Nephron (organoid): ENCODE data around the gene LRCH1.

Experiments used
- H3K27ac Mint-ChIP-seq, 3 experiments: 2 replicates each; pipeline ENCODE4 v1.8.0; 2020; ENCODE audit warnings: mixed read lengths in 3 of 3, mild to moderate bottlenecking in 2 of 3, moderate library complexity in 1 of 3
- H3K27me3 Mint-ChIP-seq: 2 replicates; pipeline ENCODE4 v1.8.0; 2021; ENCODE audit warnings: low read depth, mild to moderate bottlenecking, moderate library complexity, mixed read lengths
- H3K36me3 Mint-ChIP-seq: 2 replicates; pipeline ENCODE4 v1.8.0; 2020; ENCODE audit warnings: low read depth, mixed read lengths
- H3K4me1 Mint-ChIP-seq: 2 replicates; pipeline ENCODE4 v1.8.0; 2020; ENCODE audit warnings: mixed read lengths
- H3K4me3 Mint-ChIP-seq, 3 experiments: 2 replicates each; pipeline ENCODE4 v1.8.0; 2020; ENCODE audit warnings: mild to moderate bottlenecking in 3 of 3, mixed read lengths in 3 of 3, moderate library complexity in 2 of 3
- H3K9me3 Mint-ChIP-seq: 2 replicates; pipeline ENCODE4 v1.8.0; 2020; ENCODE audit warnings: mixed read lengths
- CTCF ChIP-seq, 3 experiments: fragments of 200-600 bp; sonication (generic); IDR thresholded peaks; one replicate each; pipeline ENCODE4 v1.5.0; 2021; ENCODE audit warnings: antibody characterized with exemption in 3 of 3; ENCODE audit not compliant: unreplicated experiment in 3 of 3

Gene LRCH1

GRCh38 chr13:46607768-46608564 lies 55.0 kb downstream of the LRCH1 start:
- Mint-ChIP-seq H3K4me3 (peak overlapping the region in 1 of 3 experiments; percentile 3), H3K27me3 (no peaks in the 10 kb centered on the region), H3K27ac (peak overlapping the region; percentile 62 to 88 (median 82)), H3K36me3 (no peaks in the 10 kb centered on the region), H3K9me3 (no peaks in the 10 kb centered on the region), H3K4me1 (peaks cover 60% of the 10 kb centered on the region)
- TF ChIP-seq CTCF (IDR thresholded peaks at IDR 0.05; ENCODE audit: unreplicated experiment in 3 of 3) = no peak

GRCh38 chr13:46609052-46609451 lies 56.1 kb downstream of the LRCH1 start:
- H3K27ac Mint-ChIP-seq = peak overlapping the region; percentile 66 to 73 (median 72)

GRCh38 chr13:46609726-46610125 lies 56.8 kb downstream of the LRCH1 start:
- no peak for TF ChIP-seq CTCF (IDR thresholded peaks at IDR 0.05; ENCODE audit: unreplicated experiment in 3 of 3)
- Mint-ChIP-seq H3K27me3 (no peaks in the 10 kb centered on the region), H3K27ac (peak overlapping the region; percentile 65 to 73 (median 70)), H3K4me1 (peaks cover 57% of the 10 kb centered on the region), H3K9me3 (no peaks in the 10 kb centered on the region), H3K36me3 (no peaks in the 10 kb centered on the region), H3K4me3 (no peak overlapping the region)

More at GRCh38 chr13:46609052-46609451, 56.1 kb downstream of the LRCH1 start:
- Mint-ChIP-seq H3K27me3 (no peaks in the 10 kb centered on the region), H3K4me1 (peaks cover 57% of the 10 kb centered on the region), H3K4me3 (no peak overlapping the region), H3K9me3 (no peaks in the 10 kb centered on the region), H3K36me3 (no peaks in the 10 kb centered on the region)
- TF ChIP-seq CTCF (IDR thresholded peaks at IDR 0.05; ENCODE audit: unreplicated experiment in 3 of 3) = no peak

- H3K4me1 Mint-ChIP-seq = peaks cover 59% of the 10 kb centered on the region
- TF ChIP-seq CTCF (IDR thresholded peaks at IDR 0.05; ENCODE audit: unreplicated experiment in 3 of 3) = no peak
- H3K27me3 Mint-ChIP-seq = no peaks in the 10 kb centered on the region
- H3K36me3 Mint-ChIP-seq = no peaks in the 10 kb centered on the region
- no peak overlapping the region for H3K27ac Mint-ChIP-seq
- H3K9me3 Mint-ChIP-seq = no peaks in the 10 kb centered on the region
- H3K4me3 Mint-ChIP-seq = no peak overlapping the region
Measured at GRCh38 chr13:46612267-46612666, 59.3 kb downstream of the LRCH1 start.

- Mint-ChIP-seq H3K4me3 (no peak overlapping the region), H3K4me1 (peaks cover 51% of the 10 kb centered on the region), H3K27ac (peak overlapping the region in 1 of 3 experiments; percentile 97), H3K9me3 (no peaks in the 10 kb centered on the region), H3K36me3 (no peaks in the 10 kb centered on the region), H3K27me3 (no peaks in the 10 kb centered on the region)
- TF ChIP-seq CTCF (IDR thresholded peaks at IDR 0.05; ENCODE audit: unreplicated experiment in 3 of 3) = no peak
Measured at GRCh38 chr13:46613409-46614049, 60.6 kb downstream of the LRCH1 start.
